GM21717 (cell line): ENCODE results near the gene PARP16.
A peak's percentile ranks its signal among the peaks of the same experiment; 100 is the strongest.

Experiments used
- ATAC-seq: cut with Tn5 transposase; IDR thresholded peaks from one replicate; pipeline ENCODE4 v1.9.1; 2021; ENCODE audit warnings: mild to moderate bottlenecking, moderate library complexity; ENCODE audit not compliant: unreplicated experiment

Gene PARP16, protein sequence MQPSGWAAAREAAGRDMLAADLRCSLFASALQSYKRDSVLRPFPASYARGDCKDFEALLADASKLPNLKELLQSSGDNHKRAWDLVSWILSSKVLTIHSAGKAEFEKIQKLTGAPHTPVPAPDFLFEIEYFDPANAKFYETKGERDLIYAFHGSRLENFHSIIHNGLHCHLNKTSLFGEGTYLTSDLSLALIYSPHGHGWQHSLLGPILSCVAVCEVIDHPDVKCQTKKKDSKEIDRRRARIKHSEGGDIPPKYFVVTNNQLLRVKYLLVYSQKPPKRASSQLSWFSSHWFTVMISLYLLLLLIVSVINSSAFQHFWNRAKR

DNA sequence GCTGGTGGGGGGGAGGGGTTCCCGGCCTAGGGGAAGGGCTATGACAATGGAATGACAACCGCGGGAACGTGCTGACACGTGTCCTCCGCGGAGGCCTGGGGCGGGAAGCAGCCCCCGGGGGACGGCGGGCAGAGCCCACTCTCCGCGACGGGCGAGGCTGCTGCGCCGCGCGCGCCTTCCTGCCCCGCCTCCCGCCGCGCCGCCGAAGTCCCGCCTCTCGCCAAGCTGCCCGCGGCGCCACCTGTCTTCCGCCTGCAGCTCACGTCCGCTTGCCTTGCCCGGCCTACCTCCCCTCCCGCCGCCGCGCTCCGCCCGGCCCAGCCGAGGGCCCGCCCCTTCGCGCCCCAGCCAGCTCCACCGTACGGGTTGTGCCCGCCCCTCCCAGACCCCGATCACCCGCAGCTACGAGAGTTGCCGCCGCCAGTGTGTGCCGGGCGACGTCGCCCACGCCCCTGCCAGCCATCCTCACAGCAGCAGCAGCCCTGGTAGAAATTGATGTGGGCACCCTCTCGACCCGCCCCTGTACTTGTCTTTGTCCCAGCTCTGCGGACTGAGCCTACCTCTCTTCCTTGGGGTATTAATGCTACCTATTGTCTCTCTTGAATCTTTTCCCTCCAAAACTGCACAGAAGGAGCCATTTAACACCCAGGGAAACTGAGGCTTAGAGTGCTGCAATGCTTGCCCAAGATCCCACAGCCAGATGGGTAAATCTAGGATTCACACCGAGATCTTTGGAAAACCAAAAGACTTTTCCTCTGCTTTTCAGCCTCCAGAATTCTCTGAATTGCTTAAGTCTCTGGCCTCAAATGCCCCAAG lies at the start of gene PARP16:
Gene PARP16, minus strand, starts transcription at position 180 of the 816 bp plus-strand sequence. CDS start 457 bp downstream, outside the sequence.
- ATAC-seq = peak; percentile 83

DNA sequence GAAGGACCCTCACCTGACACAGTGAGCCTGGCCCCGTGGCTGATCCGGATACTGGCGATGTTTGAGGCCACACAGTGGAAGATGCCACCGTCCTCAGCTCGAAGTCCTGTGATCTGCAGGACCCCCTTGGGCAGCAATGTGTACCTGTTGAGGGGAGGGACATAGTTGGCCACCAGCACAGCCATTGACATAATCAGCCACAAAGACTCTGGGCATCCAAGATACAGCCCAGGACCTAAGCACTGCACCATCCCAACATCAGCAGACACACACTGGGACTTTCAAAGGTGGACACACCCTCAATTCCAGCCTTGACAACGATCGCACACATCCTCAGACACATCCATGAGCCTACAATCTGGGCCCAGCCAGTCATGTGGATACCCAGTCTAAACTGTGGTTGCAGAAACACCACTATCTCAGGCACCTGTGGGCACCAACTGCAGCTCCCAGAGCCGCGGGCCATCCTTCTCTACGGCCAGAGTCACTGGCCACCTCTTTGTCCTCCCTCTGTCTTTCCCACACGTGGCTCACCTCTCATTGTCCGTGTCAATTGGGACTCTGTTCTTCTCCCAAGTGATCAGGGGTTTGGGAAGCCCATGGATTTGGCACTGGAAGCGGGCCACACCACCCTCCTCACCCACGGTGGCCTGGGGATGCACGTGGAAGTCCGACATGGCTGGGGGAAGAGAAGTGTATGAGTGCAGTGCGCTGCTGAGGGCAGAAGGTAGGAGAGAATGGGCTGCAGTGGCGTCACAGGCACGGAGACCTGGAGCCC lies 48.8 kb upstream of the PARP16 start:
- no peak for ATAC-seq

GRCh38 chr15:65334586-65335231 lies 48.0 kb upstream of the PARP16 start:
- no peak for ATAC-seq

GRCh38 chr15:65333856-65334255 lies 47.2 kb upstream of the PARP16 start:
- ATAC-seq = no peak

GRCh38 chr15:65333148-65333820 lies 46.6 kb upstream of the PARP16 start:
- ATAC-seq = no peak

GRCh38 chr15:65332391-65333147 lies 45.9 kb upstream of the PARP16 start:
- ATAC-seq = no peak

- ATAC-seq = no peak
Observed at GRCh38 chr15:65331811-65332210, 45.1 kb upstream of the PARP16 start.

DNA sequence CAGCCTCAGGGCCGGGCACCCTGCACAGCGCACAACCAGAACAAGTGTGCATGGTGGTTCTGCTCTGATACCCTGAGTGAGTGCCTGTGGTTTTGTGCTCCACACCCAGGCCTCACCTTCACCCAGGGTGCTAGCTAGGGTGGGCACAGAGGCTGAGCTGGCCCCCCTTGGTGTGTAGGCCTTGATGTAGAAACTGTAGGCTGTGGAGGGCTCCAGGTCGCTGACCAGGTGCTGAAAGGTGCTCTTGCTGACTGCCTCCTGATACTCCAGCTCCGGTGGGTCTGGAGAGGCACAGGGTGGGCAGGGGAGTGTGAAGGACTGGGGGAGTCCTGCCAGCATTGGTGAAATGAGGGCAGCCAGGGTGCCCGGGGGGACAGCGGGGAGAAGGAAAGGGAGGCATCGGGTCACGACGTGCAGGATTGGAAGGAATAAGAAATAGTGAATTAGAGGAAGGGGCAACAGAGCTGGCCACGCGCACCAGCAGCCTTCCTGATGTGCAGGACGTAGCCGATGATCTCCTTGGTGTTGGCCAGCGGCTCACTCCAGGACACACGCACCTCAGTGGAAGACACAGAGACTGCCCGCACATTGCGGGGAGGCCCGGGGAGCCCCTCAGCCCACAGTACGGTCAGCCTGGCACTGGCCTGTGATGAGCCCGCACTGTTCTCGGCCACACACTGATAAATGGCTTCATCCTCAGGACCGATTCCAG lies 44.4 kb upstream of the PARP16 start:
- ATAC-seq = no peak

DNA sequence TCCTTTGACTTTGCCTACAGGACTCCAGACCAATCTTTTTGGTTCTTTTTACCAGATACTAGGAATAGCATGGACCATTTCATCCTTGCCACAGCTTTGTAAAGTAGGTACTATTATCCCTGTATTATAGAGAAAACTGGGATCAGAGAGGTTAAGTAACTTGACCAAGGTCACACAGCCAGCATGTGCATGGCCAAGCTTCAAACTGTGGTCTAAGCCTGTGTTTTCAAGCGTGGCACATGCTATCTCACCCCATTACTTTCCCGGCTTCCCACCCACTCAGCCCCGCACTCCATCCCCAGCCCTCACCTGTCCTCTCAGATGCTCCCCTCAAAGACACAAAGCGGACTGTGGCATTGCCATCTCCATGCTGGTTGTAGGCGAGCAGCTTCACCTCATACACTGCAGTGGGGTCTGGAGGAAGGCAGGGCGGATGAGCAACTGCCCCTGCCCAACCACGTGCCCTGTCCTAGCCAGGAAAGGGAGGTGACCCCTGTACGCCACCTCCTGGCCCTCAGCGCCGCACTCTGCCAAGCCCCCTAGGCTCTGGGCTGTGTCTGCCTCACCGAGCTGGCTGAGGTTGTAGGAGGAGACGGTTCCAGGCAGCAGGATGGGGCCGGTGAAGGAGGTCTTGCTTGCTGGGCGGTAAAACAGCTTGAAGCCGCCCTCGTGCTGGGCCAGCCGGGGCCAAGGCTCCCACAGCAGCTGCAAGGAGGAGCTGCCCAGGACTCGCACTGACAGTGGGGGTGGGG lies 43.5 kb upstream of the PARP16 start:
- ATAC-seq = no peak

DNA sequence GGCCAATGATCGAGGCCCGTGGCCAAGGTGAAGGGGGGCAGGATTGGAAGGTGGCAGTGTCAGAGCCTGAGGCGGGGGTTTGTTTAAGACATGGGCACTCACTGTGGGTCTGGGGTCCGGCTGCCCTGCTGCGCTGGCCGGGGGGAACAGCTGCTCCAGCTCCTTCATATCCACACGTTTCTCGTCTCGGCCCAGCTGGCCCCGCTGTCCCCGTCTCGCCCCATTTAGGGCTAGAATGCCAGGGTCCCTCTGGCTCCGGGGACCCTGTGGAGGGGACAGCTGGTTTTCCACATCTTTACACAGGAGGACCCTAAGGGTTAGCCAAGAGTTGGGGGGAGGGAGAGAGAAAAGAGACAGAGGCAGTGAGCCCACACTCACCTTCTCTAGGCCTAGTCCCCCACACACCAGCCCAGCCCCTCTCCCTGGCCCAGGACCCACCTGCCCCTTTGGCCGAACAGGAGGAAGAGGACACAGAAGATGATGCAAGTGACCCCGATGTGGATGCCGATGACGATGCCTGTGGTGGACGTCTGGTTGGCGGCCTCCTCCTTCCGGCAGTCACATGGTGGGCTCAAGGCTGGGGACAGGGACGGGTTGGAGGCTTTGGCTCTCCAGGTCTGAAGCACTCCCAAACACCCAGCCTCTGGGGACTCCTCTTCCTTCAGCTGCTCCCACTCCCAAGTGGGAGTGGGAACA lies 42.8 kb upstream of the PARP16 start:
- no peak for ATAC-seq

- ATAC-seq = no peak
Observed at GRCh38 chr15:65328506-65329287, 42.0 kb upstream of the PARP16 start.

GRCh38 chr15:65327651-65328393 lies 41.1 kb upstream of the PARP16 start:
- no peak for ATAC-seq

- ATAC-seq = no peak
Observed at GRCh38 chr15:65326818-65327217, 40.1 kb upstream of the PARP16 start.

DNA sequence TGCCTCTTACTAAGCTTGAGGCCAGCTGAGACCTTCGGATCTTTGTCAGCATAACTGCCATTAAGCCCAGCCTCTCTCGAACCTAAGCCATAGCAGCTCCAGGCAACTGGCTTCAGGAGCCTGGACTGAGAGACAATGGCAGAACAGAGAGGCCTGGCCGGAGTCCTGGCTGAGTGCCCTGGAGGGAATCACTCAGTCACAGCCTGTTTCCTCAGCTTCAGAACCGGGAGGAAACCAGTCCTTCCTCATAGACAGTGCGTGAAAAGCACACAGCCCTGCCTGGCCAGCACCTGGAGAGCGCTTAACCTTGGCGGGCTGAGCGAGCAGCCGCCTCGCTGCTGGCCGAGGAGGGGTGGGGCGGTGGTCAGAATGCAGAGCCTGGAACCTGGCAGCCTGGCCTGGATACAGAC lies 39.4 kb upstream of the PARP16 start:
- ATAC-seq = no peak

GRCh38 chr15:65323071-65323511 lies 36.4 kb upstream of the PARP16 start:
- ATAC-seq = no peak

DNA sequence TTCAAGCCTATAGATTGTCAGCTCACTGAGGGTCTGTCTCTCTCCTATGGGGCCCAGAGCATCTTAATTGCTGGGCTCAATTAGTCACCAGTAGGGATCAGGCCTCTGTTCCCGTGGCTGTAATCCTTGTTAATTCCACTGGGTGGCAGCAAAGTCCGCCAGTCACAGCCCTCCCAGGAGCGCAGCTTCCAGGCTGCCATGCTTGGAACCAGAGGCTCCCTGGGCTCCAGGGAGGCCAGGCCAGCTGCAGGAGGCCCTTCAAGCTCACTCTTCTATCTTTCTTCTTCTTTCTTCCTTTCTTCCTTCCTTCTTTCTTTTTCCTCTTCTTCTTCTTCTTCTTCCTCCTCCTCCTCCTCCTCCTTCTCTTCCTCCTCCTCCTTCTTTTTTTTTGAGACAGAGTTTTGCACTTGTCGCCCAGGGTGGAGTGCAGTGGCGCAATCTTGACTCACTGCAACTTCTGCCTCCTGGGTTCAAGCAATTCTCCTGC lies 32.2 kb upstream of the PARP16 start:
- ATAC-seq = peak; percentile 53
